ENCODE measurements around the gene KLHL21. TPM values are rescaled to one million over a fixed set of nuclear protein-coding genes. Genes with fewer than 3 reads are reported as not detected.

The KLHL21 gene
- total RNA-seq, 6 donors from 2014 or later, result 26.4 to 66.0 (median 39.7) TPM

- H3K27me3 ChIP-seq, result no peaks in the 10 kb centered on the region
- 17 to 90% methylated on average over 1 of the region's 1 CpG for WGBS, 2 donors
- H3K36me3 ChIP-seq, result no peaks in the 10 kb centered on the region
These were observed 45.1 kb downstream of the KLHL21 start for GRCh38 chr1:6557597-6557996.

GRCh38 chr1:6554907-6555778 is 47.5 kb downstream of the KLHL21 start, which contains the start of gene TAS1R1:
Gene TAS1R1, plus strand, starts transcription at chr1:6555307. Its CDS starts 67 bp downstream, at chr1:6555374.
- peaks cover 19 to 27% (median 23%) of the 10 kb centered on the region in 4 donors for H3K4me1 ChIP-seq
- H3K9me3 ChIP-seq, result no peaks in the 10 kb centered on the region
- DNase-seq (peak; percentile 33 to 86), ATAC-seq (ENCODE audit: low FRiP score in 2 of 2) (peak; percentile 11 to 17)
- H3K4me3 ChIP-seq, result peak within 1 kb of the TSS; percentile 66 to 94 (median 82)
- H3K36me3 ChIP-seq, result peaks cover 0 to 9% (median 2%) of the 10 kb centered on the region in 4 donors
- peak within 1 kb of the TSS; percentile 74 to 84 (median 80) for H3K27ac ChIP-seq
- 72 to 89% methylated on average over 8 to 19 of the region's 19 CpGs for WGBS, 2 donors
- no peaks in the 10 kb centered on the region for H3K27me3 ChIP-seq
- no peak for TF ChIP-seq EP300 (IDR thresholded peaks at IDR 0.05)
- no peak for TF ChIP-seq CTCF (IDR thresholded peaks at IDR 0.05)
- no peak for TF ChIP-seq POLR2A (IDR thresholded peaks at IDR 0.05)
- no peak for TF ChIP-seq POLR2AphosphoS5 (IDR thresholded peaks at IDR 0.05)

More at GRCh38 chr1:6557597-6557996, 45.1 kb downstream of the KLHL21 start:
- Histone ChIP-seq H3K4me3 (no peak overlapping the region), H3K9me3 (no peaks in the 10 kb centered on the region), H3K4me1 (peaks cover 16 to 24% (median 21%) of the 10 kb centered on the region in 4 donors), H3K27ac (no peak overlapping the region)
- no peak for TF ChIP-seq EP300 (IDR thresholded peaks at IDR 0.05)
- no peak for TF ChIP-seq CTCF (IDR thresholded peaks at IDR 0.05)
- no peak for TF ChIP-seq POLR2AphosphoS5 (IDR thresholded peaks at IDR 0.05)
- TF ChIP-seq POLR2A (IDR thresholded peaks at IDR 0.05), result no peak
- DNase-seq (no peak), ATAC-seq (ENCODE audit: low FRiP score in 2 of 2) (no peak)

- peak within 1 kb of the TSS; percentile 74 to 84 (median 80) for H3K27ac ChIP-seq
- ATAC-seq (ENCODE audit: low FRiP score in 2 of 2) (peak; percentile 96 to 100), DNase-seq (peak; percentile 96 to 99)
- H3K9me3 ChIP-seq, result no peaks in the 10 kb centered on the region
- H3K36me3 ChIP-seq, result peaks cover 0 to 18% (median 11%) of the 10 kb centered on the region in 4 donors
- WGBS, 2 donors, result 5 to 16% methylated on average over 13 to 22 of the region's 87 CpGs
- no peaks in the 10 kb centered on the region for H3K27me3 ChIP-seq
- peak within 1 kb of the TSS; percentile 66 to 94 (median 82) for H3K4me3 ChIP-seq
- TF ChIP-seq POLR2A (IDR thresholded peaks at IDR 0.05), result peak in 1 of 4 donors; percentile 67
- peak in 1 of 4 donors; percentile 27 for TF ChIP-seq EP300 (IDR thresholded peaks at IDR 0.05)
- TF ChIP-seq POLR2AphosphoS5 (IDR thresholded peaks at IDR 0.05), result peak; percentile 55 to 74
- TF ChIP-seq CTCF (IDR thresholded peaks at IDR 0.05), result peak; percentile 92 to 99 (median 97)
- H3K4me1 ChIP-seq, result peaks cover 19 to 27% (median 23%) of the 10 kb centered on the region in 4 donors
These were observed 48.4 kb downstream of the KLHL21 start, which contains the start of gene NOL9 for GRCh38 chr1:6554031-6554906. Gene NOL9, minus strand, starts transcription at chr1:6554513. Its CDS starts 11 bp downstream, at chr1:6554502.

GRCh38 chr1:6547301-6547700 is 55.4 kb downstream of the KLHL21 start:
- H3K27me3 ChIP-seq, result no peaks in the 10 kb centered on the region
- WGBS, 2 donors, result 57 to 58% methylated on average over 4 of the region's 4 CpGs
- no peaks in the 10 kb centered on the region for H3K9me3 ChIP-seq
- no peak for ATAC-seq (ENCODE audit: low FRiP score in 2 of 2)
- H3K4me1 ChIP-seq, result peaks cover under 1 to 18% (median 8%) of the 10 kb centered on the region in 4 donors
- no peak for DNase-seq
- no peak overlapping the region for H3K27ac ChIP-seq
- H3K4me3 ChIP-seq, result no peak overlapping the region
- no peak for TF ChIP-seq POLR2A (IDR thresholded peaks at IDR 0.05)
- no peak for TF ChIP-seq POLR2AphosphoS5 (IDR thresholded peaks at IDR 0.05)
- no peak for TF ChIP-seq CTCF (IDR thresholded peaks at IDR 0.05)
- TF ChIP-seq EP300 (IDR thresholded peaks at IDR 0.05), result no peak
- H3K36me3 ChIP-seq, result peaks cover 3 to 83% (median 62%) of the 10 kb centered on the region in 4 donors

Measured in upper lobe of left lung (tissue), 6 donors.